Stimulated activated CD8-positive, alpha-beta memory T cell treated with anti-CD3 and anti-CD28 coated beads, Interleukin-15, amount 100 ng/mL, for 1 hour (primary cell): ENCODE data around the gene CELSR3.

ENCODE experiments used
- DNase-seq: peaks from one replicate; pipeline ENCODE4 v3.0.0-alpha.2; 2020; ENCODE audit warnings: low read depth

The CELSR3 gene

DNA sequence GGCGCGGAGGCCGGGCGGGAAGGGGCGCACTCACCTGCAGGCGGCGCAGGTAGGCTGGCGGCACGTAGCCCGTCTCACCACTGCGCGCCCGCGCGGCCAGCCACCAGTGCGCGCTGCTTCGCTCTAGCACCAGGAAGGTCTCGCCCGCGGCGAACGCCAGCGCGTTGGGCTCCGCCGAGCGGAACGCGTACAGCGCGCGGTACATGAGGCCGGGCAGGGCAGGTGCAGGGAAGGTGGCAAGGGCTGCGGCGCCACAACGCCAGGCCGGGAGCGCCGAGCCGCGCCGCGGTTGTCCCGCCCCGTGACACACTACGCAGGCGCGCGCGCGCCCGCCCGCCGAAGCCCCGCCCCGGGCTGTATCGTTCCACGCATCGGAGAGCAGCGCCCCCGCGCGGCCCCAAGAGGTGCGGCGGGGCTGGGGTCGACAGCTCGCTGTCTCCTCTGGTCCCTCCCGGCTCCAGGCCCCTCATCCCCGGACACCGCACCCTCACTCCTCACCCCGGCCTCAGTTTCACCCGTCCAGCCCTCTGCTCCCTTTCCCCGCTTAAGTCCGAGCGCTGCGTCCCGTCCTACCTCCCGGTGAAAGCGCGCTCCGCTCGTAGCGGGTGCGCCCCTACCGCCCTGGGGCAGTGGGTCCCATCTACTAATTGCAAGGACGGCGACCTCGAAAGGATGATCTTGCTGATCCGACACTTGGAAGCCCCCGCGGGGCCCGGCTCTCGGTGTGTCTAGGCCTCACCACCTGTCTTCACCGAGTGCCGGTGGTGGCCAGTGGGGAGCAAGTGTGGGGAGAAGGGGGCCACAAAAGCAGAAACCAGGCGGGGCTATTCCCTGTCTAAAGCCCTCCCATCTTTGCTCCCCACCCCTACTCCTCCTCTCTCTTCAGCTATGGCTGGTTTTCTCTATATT is 23.2 kb upstream of the CELSR3 start, which contains the start of gene NCKIPSD:
TSS of gene NCKIPSD (minus strand) at position 313 of the 909 bp plus-strand sequence. CDS start at position 205, 108 bp downstream.
- DNase-seq, result peak; percentile 78

- DNase-seq, result no peak
Observed at GRCh38 chr3:48685293-48685602, 22.6 kb upstream of the CELSR3 start.

GRCh38 chr3:48684480-48685143 is 21.9 kb upstream of the CELSR3 start:
- DNase-seq, result no peak

GRCh38 chr3:48684054-48684349 is 21.3 kb upstream of the CELSR3 start:
- DNase-seq, result no peak

DNA sequence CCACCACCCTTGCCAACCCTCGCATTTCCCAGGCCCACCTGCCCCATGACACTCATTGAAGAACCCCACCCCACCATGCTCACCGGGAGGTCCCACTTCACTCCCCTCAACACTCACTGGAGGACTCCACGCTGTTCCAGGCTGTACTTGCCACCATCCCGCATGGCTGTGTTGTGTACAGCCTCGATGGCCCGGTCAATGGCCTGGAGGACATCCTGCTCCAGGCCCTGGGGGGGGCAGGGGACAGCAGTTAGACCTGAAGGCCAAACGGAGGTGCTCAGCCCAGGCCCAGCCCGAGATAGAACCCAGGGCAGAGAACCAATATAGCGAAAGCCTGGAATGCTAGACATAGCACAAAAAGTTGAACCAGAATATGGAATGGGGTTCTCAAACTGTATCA is 20.1 kb upstream of the CELSR3 start:
- no peak for DNase-seq

- no peak for DNase-seq
Observed at GRCh38 chr3:48681974-48682610, 19.4 kb upstream of the CELSR3 start.

DNA sequence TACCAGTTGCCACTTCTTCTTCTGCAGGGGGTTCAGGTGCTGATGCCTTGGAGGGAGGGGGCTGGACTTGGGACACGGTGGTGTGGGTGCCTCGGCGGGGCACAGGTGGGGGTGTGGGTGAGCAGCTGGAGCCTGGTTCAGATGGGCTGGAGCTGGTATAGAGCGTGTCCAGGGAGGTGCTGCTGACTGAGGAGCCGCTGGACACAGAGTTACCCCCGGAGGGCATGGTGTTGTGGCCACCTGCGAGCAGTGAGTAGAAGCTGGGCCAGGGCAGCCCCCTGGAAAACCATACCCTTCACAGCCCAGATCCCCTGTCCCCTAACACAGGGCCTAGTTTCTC is 18.8 kb upstream of the CELSR3 start:
- no peak for DNase-seq

DNA sequence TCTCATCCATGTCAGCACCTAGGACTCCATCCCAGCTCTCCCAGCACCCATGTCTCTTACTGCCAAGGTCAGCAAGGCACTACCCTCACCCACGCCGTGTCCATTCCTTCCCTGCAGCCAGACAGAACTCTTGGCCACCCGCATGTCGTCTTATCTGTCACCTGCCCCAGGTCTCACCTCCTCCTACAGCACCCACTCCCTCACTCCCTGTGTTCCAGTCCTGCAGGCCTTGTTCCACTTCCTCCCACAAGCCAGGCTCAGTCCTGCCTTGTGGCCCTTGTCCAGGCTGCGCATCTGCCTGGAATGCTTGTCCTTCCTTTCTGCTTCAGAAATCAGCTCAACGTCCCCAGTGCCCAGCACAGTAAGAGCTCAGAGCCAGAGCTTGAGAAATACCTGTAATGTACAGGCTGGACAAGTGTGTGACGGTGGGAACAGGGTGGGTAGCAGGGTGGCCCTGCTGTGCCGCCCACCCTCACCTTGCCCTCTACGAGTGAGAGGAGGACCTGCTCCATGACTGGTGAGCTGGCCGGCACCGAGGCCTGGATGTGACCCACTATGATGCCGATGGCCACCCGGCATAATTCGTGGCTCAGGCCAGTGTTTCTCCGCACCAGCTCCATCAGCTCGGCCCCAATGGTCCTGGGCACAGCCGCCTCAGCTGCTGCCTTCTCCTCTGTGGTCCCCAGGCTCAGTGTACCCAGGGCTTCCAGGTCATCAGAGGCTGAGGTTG is 18.3 kb upstream of the CELSR3 start:
- no peak for DNase-seq

GRCh38 chr3:48679411-48680391 is 17.0 kb upstream of the CELSR3 start:
- DNase-seq, result no peak

DNA sequence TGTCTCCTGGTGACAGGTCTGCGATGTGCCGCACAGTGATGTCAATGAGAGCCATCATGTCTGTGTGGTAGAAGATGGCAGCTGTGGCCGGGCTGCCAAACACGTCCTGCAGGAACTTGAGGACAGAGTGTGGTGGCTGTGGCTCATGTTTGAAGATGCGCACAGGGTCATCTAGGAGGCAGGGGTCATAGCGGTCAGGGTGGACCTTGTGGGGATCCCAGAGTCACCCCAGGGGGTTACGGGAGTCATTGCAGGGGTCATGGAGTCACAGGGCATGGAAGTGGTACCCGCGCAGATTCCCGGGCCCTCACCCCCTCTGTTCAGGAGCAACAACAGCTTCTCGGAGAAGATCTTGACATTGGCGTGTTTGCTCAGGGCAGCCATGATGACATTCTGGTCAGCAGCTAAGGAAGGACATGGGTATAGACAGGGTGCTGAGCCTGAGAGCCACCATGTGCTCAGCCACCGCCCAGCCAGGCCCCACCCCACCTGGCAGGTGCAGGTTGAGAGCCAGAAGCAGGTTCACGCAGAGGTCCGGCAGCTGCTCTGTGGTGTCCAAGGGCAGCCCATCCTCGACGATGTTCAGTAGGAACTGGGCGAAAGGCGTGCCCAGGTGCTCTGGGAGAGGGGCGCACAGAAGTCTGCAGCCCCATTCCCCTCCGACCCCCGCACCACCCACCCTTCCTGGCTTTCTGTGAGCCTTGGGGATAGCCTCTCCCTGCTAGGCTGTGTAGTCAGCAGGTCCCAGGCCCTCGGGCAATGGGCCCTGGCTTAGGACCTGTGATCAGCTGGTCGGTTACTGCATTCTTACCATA is 16.1 kb upstream of the CELSR3 start:
- no peak for DNase-seq

DNA sequence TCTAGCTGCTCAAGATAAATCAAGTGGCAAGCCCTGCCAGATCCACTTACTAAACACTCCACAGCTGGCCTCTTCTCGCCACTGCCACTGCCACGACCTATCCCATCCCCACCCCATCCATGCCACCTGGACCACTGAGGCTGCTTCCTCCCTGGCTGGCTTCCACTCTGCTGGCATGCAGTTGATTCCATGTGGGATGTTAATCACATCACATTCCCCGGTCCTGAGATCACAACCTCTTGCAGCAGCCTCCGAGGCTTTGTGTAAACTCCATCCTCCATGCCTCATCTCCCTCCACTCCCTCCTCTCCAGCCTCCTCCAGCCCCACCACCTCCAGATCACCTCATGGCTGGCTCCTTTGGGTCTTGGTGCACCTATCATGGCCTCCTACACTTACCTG is 15.4 kb upstream of the CELSR3 start:
- DNase-seq, result no peak

- DNase-seq, result no peak
Observed at GRCh38 chr3:48674505-48674904, 11.8 kb upstream of the CELSR3 start.

DNA sequence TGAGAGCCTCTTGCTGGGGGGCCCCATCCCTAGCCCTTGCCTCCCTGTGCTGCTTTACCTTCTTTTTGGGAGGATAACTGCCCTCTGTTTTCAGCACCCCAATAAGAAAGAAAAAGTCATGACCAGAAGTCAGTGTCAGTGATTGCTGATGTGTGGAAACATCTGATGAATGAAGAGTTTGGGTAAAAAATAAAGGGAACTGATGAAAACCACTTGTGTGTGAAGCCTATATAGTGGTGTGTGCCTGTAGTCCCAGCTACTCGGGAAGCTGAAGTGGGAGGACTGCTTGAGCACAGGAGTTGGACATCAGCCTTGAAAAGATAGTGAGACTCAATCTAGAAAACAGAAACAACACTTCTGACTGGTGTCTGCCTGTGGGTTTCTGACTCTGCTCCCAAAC is 9.8 kb upstream of the CELSR3 start:
- no peak for DNase-seq

- DNase-seq, result no peak
Observed at GRCh38 chr3:48664929-48665328, 2.2 kb upstream of the CELSR3 start.

DNA sequence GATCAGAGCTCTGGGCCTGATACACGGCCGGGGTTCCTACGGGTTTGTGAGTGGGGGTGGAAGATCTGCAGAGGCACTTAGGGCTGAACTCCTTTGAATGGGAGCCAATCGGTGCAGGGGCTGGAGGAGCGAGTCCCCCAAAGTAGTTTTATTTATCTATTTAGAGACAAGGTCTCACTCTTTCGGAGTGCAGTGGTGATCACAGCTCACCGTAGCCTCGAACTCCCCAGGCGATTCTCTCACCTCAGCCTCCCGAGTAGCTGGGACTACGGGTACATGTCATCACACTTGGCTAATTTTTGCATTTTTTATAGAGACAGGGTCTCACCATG is 1.6 kb upstream of the CELSR3 start:
- DNase-seq, result no peak

GRCh38 chr3:48663489-48664312 is 1.0 kb upstream of the CELSR3 start:
- DNase-seq, result peak; percentile 66

DNA sequence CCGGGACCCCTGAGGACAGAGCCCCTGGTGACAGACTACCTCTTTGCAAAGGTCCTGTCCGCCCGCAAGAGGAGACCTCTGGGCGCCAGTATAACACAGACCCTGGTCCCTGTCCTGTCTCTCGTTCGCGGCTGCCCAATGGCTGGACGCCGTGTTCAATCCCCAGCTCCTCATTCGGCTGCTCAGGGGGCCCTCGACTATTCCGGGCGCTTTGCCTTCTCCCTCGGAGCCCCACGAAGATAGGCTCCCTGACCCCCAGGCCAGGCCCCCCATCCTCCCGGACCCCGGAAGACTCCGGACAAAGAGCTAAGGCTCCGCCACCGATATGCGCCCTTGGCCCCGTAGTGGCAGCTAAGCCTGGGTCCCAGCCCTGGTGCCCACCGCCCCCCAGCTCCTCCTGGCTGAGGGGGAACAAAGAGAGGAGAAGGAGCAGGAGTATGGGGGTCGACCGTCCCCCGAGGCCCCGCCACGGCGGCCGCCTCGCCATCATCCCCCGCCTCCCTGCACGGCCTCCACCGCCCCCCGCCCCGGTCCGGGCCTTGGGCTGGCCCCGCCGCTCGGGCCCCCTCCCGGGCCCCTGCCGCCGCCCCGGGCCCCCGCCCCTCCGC is 437 bp downstream of the CELSR3 start:
- DNase-seq, result no peak

DNA sequence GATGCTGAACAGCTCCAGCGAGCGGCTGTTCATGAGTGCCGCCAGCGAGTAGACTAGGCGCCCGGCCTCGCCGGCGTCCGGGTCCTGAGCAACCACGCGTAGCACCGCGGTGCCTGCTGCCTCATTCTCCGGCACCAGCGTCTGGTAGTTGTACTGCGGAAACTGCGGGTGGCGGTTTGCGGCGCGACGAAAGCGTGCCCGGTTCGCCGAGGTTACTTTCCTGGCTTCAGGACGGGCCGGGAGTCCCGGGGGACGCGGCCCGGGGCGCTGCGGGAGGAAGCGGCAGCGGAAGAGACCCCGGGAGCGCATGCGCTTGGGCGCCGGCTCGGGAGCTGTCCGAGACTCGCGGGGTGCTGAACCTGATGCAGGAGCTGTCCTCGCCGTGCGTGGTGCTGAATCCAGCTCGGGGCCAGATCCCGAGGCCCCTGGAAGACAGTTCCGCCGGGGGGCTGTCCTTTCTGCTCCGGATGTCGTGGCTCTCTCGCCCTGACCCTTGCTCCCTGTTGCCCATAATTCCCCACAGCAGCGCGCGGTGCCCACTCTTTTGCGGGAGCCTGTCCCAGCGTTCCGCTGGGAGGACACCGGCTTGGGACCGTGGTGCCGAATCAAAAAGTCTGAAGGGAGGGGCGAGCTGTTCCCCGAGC is 1.1 kb downstream of the CELSR3 start:
- DNase-seq, result peak; percentile 57
